HPDE6-E6E7 (cell line): Measurements from ENCODE around the gene C2CD2.

ENCODE experiments used
- DNase-seq: peaks from one replicate; pipeline ENCODE4 v3.0.0; 2011; ENCODE audit warnings: missing footprints; ENCODE audit errors: extremely low spot score

The C2CD2 gene

DNA sequence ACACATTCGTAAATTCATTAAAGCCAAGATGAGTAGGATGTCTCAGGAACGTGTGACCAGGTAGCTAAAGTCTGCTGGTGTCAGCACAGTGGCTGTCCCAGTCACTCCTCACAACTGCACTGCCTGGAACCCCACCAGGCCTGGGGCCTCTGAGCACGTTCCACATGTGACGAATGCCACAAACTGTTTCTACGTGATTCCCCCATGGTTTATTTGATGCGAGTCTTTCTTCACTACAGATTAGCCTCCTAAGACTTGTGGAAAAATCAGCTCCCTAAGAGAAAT lies 107.8 kb downstream of the C2CD2 start:
- no peak for DNase-seq

DNA sequence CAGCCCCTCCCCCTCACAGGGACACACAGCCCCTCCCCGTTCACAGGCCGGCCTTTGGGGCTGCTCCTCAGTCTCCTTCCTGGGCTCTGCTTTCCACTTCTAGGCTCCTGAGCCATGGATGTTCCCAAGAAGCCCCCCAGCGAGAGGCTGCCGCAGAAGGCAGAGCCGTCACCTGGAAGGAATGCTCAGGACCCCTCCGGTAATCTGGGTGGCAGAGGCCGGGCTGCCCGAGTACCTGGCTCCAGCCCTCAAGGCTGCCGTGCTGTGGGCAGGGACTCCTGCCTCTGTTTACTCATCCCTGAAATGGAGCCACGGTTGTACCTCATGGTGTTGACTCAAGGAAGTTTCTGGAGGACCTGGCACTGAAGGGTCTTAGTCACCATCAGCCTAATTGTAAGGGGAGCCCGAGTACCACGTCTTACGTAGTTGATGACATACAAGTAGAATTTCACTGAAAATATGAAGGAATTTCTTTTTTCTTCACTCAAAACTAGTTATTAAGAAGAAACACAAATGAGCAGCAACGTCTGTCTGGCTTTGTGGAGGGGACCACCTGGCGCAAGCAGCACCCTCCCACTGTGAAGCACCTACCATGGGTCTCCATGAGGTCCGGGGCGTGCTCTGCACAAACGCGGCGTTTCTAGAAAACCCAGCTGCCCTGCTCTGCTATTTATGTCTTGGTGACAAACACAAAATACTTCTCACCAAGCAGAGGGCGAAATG lies 108.3 kb downstream of the C2CD2 start:
- no peak for DNase-seq

DNA sequence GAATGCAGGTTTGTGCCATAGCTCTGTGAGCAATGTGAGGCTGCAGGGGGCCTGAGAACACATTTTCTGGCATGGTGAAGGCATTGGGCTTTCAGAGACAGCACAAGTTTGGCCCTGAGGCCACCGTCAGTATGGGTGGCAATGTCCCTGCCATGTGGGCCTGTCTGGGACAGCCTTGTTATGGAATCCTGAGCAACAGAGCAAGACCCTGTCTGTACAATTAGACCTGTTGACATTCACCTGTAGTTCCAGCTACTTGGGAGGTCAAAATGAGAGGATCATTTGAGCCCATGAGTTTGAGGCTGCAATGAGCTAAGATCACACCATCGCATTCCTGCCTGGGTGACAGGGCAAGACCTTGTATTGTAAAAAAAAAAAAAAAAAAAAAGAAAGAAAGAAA lies 110.2 kb downstream of the C2CD2 start:
- no peak for DNase-seq

DNA sequence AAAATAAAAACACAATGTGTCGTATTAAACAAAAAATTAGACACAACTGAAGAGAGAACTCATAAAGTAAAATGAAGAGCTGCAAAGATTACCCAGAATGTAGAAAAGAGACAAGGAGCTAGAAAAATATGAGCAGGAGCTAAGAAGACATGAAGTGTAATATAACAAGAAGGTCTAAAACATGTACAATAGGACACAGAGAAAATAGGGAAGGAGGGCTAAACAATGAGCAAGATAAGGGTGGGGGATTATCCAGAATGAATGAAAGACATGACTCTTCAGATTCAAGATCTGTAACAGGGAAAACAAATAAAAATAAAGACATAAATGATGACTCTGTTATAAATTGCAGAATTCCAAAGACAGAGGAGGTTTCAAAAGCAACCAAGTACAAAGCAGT lies 112.9 kb downstream of the C2CD2 start:
- DNase-seq: no peak

DNA sequence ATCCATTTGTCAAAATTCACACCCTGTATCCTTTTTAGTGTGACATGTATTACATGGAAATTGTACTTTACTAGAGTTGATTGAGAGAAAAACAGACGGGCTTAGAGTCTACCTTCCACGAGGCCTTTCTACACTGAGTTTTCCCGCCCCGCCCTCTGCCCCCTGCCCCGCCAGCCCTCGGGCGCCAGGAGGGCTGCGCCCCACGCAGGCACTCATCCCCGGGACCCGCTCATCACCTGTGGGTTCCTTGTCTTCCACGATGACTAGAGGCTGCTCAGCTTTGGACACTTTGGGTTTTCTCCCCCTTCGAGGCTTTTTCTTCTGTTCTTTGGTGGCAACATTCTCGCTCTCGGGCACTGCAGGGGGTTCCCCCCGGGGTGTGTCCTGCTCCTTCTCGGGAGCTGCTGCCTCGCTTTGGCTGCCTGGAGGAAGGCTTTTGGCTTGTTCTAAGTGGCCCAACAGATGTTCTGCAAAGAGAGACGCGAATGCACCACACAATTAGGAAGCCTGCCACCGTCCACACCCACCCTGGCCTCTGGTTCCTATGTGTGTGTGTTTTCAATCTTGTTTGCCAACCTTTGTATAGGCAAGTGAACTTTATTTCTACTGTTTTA lies 114.3 kb downstream of the C2CD2 start:
- DNase-seq: no peak

DNA sequence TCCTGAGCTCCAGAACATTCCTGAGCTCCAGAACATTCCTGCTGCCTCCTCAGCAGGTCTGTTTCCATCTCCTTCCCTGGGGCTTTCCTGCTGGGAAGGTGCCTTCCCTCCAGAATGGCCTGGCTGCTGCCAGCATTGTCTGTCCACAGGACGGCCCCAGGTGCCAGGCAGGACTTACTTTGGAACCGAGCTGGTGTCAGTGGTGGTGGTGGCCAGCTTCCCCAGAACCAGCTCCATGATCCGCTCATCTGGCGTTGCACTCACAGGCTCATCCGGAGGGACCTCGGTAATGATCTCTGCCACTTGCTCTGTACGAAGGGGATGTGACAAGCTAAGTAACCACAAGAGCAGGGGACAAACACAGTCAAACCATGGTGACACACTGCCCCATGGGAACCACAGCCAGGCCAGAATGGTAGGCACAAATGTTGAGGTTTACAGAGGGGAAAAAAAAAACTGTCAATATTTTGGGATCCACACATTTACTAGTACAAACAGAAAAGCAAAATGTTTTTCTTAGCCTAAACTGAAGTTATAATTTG lies 116.0 kb downstream of the C2CD2 start:
- DNase-seq: no peak

DNA sequence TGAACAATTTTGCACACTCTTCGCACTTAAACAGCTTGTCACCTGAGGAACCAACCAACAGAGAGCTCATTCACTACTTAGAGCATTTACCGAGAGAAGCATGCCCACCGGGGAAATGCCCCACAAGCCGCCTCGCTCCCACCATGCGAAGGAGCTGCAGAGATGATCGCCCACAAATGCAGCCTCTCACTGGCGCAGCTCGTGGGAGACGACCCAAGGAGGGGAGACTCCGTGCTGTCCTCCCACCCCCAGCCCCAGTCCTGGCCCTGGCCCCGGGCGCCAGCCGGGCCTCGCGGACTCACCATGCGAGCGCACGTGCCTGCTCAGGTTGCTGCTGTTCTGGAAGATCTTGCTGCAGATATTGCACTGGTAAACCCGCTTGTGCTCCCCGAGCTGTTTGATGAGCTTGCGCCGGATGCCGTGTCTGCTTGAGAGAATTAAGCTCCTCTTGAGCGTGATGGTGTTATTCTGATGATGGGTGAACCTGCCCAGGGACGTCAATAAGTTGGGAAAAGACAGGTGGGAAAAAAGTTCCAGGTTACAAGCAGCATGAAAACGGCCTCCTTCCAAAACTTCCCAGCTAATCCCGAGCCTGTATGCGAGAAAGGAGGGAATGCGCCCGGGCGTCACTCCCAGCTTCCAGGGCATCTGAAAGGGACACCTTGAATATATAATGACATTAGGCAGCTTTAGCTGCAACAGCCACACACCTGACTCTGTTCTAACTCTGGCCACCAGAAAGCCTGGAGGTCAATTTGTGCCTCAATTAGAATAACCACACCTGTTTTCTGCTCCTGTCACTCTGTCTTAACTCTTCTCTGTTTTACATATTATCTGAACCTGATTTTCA lies 117.4 kb downstream of the C2CD2 start:
- no peak for DNase-seq

DNA sequence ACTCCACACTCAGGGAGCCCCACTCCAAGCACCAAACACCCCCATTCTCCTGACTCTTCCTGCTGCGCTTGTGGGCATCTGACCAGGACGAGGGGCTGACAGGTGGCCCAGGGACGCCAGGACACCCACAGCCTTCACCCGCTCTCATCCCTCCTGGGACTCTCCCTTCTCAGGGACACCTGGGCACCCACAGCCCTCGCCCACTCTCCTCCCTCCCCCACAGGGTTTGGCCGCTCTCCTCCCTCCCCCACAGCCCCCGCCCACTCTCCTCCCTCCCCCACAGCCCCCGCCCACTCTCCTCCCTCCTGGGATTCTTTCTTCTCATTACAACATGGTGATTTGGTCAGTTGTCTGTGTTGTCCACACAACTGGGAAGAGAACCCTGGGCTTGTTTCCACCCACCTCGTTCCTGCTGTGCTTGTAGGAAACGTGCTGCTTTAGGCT lies 118.1 kb downstream of the C2CD2 start:
- DNase-seq: no peak
